Gastrocnemius medialis (tissue), 4 donors: ENCODE results near the gene THSD4.

ENCODE experiments used
- CTCF ChIP-seq, 5 experiments: fragments of 450-650 bp in 3 of 5; fragments of 200-600 bp in 2 of 5; sonication (generic) in 2 of 5; IDR thresholded peaks in 4 of 5; conservative IDR thresholded peaks in 1 of 5; 1 replicate in 4 of 5; 2 replicates in 1 of 5; pipeline ENCODE4 v1.5.1; 2016 to 2019; ENCODE audit warnings: antibody characterized with exemption in 5 of 5, mild to moderate bottlenecking in 3 of 5, moderate library complexity in 3 of 5
- POLR2A ChIP-seq, 2 donors: fragments of 450-650 bp; IDR thresholded peaks; one replicate each; pipeline ENCODE4 v1.6.1; 2017; ENCODE audit warnings: antibody characterized with exemption in 2 of 2, mild to moderate bottlenecking in 2 of 2, moderate library complexity in 2 of 2

- no peak for TF ChIP-seq CTCF (IDR thresholded peaks at IDR 0.05 in 4 of 5, conservative IDR thresholded peaks at IDR 0.05 in 1 of 5)
- no peak for TF ChIP-seq POLR2A (IDR thresholded peaks at IDR 0.05)
Measured at GRCh38 chr15:71185706-71186105, 70.4 kb downstream of the THSD4 start.
